OCI-LY7 (cell line): ENCODE results near the gene C6orf132.

Experiments
- EZH2phosphoT487 ChIP-seq: fragments of 200-600 bp; sonication (generic); IDR thresholded peaks from 2 replicates; pipeline ENCODE4 v1.6.1; 2018; ENCODE audit warnings: low read depth, borderline replicate concordance, mild to moderate bottlenecking, mixed run types, antibody characterized with exemption, low read length, moderate library complexity, mixed read lengths
- TF ChIP-seq, protein P1 (sequence below): fragments of 200-600 bp; sonication (generic); conservative IDR thresholded peaks from 2 replicates; pipeline ENCODE4 v1.5.1; 2014; ENCODE audit warnings: mild to moderate bottlenecking, antibody characterized with exemption, low read length, moderate library complexity, mixed read lengths

- TF ChIP-seq, protein P1, sequence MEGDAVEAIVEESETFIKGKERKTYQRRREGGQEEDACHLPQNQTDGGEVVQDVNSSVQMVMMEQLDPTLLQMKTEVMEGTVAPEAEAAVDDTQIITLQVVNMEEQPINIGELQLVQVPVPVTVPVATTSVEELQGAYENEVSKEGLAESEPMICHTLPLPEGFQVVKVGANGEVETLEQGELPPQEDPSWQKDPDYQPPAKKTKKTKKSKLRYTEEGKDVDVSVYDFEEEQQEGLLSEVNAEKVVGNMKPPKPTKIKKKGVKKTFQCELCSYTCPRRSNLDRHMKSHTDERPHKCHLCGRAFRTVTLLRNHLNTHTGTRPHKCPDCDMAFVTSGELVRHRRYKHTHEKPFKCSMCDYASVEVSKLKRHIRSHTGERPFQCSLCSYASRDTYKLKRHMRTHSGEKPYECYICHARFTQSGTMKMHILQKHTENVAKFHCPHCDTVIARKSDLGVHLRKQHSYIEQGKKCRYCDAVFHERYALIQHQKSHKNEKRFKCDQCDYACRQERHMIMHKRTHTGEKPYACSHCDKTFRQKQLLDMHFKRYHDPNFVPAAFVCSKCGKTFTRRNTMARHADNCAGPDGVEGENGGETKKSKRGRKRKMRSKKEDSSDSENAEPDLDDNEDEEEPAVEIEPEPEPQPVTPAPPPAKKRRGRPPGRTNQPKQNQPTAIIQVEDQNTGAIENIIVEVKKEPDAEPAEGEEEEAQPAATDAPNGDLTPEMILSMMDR = peak; percentile 89
- no peak for TF ChIP-seq EZH2phosphoT487
Observed at GRCh38 chr6:42075159-42075838, 67.1 kb downstream of the C6orf132 start.
